Measurements from ENCODE around the gene VAV3.
"Not testable (repeated sequence)": the region's sequence is repeated elsewhere in the genome, so short reads cannot be mapped to it uniquely, and the experiment has no call there.

Gene VAV3

DNA sequence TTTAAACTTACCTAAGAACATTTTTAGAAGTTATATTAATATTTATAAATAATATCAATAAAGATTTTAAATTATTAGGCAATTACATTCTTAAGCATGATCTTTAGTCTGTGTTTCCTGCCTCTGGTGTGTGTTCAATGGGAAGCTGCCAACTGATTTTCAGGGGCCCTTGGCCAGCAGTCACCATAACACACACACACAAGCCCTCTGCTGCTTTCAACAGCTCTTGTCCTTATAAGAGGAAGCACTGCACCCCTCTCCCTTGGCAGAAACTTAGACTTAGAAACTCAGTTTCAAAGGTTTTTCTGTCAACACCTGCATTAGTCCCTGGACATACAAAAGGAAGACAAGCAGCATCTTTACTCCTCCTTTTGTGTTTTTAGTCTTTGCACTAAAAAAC is 81.4 kb downstream of the VAV3 start:
- DNase-seq = no peak

- no peak for DNase-seq
Measured at GRCh38 chr1:107879927-107880326, 85.1 kb downstream of the VAV3 start.

GRCh38 chr1:107879346-107879745 is 85.6 kb downstream of the VAV3 start:
- no peak for DNase-seq

- DNase-seq = no peak
Measured at GRCh38 chr1:107877745-107878144, 87.2 kb downstream of the VAV3 start.

DNA sequence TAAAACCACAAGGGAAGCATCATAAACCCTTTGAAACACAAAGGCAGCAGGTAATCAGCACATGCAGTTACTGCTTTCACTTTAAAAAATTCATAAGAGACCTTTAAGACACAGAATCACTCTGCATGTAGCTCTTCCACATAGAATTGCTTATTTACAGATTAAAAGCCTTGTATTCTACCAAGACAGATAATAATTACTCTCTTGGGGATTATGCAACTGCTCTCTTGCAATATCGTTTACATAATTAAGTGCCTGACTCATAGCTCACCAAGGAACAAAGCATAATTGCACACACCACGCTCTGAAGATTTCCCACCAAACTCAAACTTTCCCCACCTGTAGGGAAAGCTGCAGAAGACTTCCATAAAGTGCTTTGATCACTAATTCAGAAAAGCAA is 87.9 kb downstream of the VAV3 start:
- DNase-seq = peak in 1 of 2 experiments; percentile 33

DNA sequence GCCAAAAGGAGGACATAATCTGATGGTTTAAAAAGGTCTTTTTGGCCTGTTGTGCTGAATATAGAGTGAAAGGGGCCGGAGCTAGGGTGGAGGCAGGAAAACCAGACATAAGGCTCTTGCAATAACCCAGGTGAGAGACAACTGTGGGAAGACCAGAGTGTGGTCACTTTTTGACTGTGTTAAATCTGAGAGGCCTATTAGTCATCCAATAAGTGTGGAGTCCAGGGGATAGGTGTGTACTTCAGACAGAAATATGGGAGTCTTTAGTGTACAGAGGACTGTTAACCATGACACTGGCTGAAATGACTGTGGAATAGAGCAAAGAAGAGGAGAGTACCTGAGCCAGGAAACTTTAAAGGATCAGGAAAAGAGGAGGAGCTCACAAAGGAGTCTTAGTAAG is 89.3 kb downstream of the VAV3 start:
- DNase-seq = no peak

DNA sequence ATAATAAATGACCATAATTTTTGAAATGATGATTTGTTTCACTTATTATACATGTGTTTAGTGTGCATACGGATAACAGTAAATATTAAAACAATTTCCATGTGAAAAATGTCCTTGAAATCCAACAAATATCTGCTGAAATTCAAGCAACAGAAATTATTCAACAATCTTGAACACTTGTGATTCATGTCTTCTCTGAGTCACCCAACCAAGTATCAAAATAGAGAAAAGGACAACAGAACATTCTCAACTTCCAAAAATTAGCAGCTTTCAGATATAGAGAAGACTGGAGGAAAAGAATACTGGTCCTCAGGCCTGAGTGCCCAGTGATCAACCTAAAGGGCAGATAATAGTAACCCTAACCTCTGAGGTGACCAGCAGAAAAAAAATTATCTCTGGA is 90.8 kb downstream of the VAV3 start:
- no peak for DNase-seq

DNA sequence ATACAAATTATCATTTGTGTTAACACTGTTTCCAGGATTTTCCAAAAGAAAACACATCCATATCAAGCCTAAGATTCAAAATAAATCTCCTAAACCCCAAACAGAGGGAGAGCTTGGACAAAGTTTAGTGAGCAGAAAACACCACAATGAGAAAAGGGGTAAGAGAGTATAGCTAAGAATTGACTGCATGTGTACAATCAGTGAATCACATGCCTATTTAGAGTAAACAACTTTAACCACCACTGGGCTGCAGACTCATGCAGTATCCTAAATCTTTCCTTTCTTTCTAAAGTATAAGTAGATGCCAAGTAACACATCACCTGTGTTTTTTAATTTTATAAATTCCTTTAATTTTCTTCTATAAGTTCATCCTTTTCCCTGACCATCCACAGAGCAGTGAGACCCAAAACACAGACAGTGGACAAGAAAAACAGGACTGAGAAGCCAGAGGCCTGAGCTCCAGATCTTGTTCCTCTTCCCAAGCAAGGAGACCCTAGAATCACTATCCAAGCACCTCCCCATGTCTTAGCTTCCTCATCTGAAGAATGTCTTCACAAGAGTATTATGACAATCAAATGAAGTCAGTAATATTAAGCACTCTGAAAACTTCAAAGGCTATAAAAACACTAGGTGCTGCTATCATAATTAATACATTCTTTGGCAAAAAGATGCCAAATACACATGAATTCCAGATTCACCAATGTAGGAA is 93.1 kb downstream of the VAV3 start:
- no peak for DNase-seq

DNA sequence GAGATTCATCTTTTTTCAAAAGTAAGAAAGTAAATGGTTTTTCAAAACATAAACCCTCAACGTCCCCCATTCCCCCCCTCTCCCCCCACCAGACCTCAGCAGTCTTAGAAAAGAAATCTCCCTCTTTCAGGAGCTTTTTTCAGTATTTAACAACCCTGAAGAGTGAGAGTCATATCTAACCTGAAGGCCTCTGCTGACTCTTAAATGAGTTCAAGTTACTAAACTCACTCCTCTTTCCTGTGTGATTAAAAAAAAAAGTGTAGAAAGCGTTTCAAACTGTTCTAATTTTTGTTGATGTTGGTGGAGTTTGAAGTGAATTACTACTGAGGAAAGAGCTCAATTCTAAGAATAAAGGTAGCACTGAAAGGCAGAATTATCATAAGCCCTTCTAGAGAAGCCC is 93.7 kb downstream of the VAV3 start:
- DNase-seq = no peak

- no peak for DNase-seq
Measured at GRCh38 chr1:107870696-107871095, 94.3 kb downstream of the VAV3 start.

- no peak for DNase-seq
Measured at GRCh38 chr1:107867897-107868296, 97.1 kb downstream of the VAV3 start.

DNA sequence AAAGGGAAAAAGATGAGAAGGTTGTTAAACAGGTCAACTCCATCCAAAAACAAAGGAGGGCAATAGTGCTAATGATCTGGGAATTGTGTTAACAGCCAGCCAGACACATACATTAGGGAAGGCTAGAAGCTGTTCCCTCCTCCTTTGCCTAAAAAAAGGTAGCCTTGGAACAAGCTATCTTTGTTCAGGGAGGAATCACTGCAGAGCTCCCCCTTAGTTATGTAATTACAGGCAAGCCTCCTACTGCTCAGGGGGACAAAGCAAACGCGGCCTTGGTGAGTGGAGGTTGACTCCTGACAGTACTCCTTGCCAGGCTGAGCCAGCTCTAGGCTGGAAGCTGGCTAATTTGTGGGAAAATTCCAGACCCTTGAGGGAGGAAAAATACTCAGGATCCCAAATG is 97.6 kb downstream of the VAV3 start:
- no peak for DNase-seq

DNA sequence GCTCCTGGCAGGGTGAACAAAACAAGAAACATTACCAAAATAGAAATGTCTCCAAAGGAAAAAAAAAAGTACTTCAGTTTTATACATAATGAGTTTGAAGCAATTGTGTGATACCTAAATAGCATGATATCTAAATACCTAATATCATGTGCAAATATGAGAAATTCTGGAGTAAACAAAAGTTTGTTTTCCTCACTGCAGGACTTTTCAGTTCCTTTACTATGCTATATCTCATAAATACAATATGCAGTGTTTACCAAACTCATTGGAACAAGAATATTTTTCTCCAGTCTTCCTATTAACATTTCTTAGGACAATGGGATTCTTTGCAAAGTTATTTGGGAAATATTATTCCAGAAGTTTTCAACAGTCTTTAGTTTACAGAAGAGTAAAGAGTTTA is 98.1 kb downstream of the VAV3 start:
- DNase-seq = no peak

DNA sequence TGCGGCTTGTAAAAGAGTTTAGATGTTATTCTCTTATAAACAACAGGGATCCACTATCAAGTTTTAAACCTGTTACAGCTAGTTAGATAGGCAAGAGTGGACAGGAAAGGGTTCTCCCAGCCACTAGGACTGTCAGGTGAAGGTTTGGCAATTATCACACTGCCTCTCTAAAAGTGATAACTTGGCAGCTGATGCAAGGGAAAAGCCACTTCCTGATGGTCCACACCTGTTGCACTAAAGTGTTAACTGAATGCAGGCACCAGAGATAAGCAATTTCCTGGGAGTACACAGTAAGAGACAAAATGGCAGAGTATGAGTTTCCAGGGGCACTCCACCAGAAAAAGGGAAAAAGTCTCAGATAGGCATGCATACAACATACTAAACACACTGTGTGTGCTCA is 99.4 kb downstream of the VAV3 start:
- DNase-seq = no peak

DNA sequence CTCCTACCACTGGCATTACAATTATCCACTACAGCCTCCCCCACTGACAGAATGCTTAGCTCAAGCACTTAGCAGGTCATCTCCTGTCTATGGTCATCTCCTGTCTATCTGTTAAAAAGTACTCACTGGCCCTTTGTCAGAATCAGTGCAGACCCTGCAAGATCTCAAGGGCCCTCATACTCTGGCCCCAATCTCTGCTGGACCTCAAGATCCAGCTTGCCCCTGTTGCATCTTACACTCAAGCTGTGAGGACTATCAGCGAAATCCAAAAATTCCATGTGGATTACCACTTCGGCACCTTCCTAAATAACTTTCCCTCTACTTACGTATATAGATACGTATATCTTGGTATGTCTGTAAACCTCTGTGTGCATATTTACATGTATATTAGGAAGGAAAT is 101.6 kb downstream of the VAV3 start:
- DNase-seq = no peak

DNA sequence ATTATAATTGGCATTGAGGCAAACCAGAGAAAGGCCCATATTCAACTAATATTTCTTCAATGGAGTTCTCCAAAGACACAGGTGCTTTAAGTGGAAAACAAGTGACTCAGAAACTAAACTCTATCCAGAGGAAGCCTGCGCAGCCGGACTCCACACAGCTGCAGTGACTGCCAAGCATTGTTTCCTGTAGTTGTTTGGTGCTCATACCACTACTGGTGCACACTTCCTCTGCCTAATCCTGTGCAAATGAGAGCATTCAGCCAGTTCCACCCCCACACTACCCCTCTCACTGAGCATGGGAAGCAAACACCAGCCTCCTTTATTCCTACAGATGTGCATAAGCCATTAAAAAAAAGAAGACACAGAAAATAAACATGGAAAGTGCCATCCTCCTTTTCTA is 102.9 kb downstream of the VAV3 start:
- DNase-seq = no peak

DNA sequence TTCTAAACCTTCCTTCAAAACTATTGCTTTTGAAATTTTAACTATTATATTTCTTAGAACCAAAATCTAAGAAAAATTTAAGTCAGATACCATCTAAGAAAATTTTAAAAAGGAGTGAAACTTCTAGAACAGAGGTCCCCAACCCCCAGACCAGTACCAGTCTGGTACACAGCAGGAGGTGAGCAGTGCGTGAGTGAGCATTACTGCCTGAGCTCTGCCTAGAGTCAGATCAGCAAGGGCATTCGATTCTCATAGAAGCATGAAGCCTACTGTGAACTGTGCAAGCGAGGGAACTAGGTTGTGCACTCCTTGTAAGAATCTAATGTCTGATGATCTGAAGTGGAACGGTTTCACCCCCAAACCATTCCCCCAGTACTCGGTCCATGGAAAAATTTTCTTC is 106.7 kb downstream of the VAV3 start:
- no peak for DNase-seq

DNA sequence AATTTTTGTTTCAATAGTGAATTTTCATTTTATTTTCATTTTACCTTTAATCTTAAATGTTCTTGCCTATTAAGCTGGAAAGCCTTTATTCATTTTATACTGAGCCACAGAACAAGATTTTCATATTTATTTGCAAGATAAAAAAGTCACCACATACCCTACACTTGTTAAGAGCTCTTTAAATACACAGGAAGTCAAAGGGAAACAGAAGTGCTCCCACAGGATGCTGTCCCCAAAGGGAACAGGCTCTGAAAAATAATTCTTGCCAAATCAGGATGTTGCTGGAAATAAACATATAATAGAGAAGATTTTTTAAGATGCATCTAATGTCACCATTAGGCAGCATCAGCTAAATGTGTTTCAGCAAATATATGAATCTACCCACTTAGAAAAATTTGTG is 113.6 kb downstream of the VAV3 start:
- DNase-seq = no peak

GRCh38 chr1:107844541-107845194 is 120.3 kb downstream of the VAV3 start:
- not testable (repeated sequence) for DNase-seq

DNA sequence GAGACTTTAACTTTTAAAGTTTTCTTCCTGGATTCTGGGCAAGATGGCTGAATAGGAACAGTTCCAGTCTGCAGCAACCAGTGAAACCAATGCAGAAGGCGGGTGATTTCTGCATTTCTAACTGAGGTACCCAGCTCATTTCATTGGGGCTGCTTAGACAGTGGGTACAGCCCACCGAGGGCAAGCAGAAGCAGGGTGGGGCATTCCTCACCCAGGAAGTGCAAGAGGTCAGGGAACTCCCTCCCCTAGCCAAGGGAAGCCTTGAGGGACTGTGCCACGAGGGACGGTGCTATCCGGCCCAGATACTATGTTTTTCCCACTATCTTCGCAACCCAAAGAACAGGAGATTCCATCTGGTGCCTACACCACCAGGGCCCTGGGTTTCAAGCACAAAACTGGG is 121.0 kb downstream of the VAV3 start:
- DNase-seq = no peak

- DNase-seq = no peak
Measured at GRCh38 chr1:107842241-107842640, 122.7 kb downstream of the VAV3 start.

DNA sequence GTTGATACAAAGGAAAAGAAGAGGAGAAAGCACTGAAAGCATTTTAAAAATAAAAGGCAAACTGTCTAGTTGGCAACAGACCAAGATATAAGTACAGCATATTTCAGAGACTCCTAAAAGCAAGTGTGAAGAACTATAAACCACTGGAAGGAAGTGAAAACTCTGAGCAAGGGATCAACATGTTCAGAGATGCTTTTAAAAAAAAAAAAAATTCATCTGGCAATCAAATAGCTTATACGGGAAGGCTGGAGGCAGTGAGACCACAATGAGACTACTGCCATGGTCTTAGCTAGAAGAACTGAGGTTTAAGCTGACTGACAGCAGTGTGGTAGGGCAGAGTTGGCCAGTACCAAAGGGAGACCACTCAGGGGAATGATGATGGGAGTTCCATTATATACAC is 124.3 kb downstream of the VAV3 start:
- DNase-seq = no peak

DNA sequence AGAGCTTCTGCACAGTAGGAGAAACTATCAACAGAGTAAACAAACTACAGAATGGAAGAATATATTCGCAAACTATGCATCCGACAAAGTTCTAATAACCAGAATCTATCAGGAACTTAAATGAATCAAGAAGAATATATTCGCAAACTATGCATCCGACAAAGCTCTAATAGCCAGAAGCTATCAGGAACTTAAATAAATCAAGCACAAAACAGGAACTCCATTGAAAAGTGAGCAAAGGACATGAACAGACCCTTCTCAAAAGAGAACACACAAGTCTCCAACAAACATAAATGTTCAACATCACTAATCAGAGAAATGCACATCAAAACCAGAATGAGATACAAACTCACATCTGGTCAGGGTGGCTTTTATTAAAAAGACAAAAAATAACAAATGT is 126.9 kb downstream of the VAV3 start:
- no peak for DNase-seq

GRCh38 chr1:107835151-107835670 is 129.8 kb downstream of the VAV3 start:
- no peak for DNase-seq

DNA sequence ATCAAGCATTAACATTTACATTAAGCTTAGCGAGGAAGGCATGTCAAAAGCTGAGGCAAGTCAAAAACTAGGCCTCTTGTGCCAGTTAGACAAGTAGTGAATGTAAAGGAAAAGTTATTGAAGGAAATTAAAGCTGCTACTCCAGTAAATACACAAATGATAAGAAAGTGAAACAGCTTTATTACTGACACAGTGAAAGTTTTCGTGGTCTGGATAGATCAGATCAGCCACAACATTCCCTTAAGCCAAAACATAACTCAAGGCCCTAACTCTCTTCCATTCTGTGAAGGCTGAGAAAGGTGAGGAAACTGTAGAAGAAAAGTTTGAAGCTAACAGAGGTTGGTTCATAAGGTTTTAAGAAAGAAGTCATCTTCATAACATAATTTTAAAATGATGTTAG is 131.9 kb downstream of the VAV3 start:
- no peak for DNase-seq

Data from NCI-H1930 (cell line).